C4-2B (cell line): Measurements from ENCODE around the gene ZNF219.
A peak's percentile ranks its signal among the peaks of the same experiment; 100 is the strongest.

ENCODE experiments used
- CTCF ChIP-seq: fragments of 450-650 bp; conservative IDR thresholded peaks from 2 replicates; pipeline ENCODE4 v1.5.1; 2017; ENCODE audit warnings: mild to moderate bottlenecking
- ZFX ChIP-seq: fragments of 450-650 bp; IDR thresholded peaks from 2 replicates; pipeline ENCODE4 v1.6.1; 2017

GRCh38 chr14:21136024-21136423 is 37.6 kb upstream of the ZNF219 start:
- peak; percentile 86 for TF ChIP-seq CTCF
- TF ChIP-seq ZFX = no peak
